HG03460 (cell line): ENCODE measurements around the gene TMEM33.
"Not testable (repeated sequence)": the region's sequence is repeated elsewhere in the genome, so short reads cannot be mapped to it uniquely, and the experiment has no call there.

Source experiments
- ATAC-seq: cut with Tn5 transposase; IDR thresholded peaks from one replicate; pipeline ENCODE4 v1.9.1; 2021; ENCODE audit not compliant: unreplicated experiment

TMEM33 gene, protein sequence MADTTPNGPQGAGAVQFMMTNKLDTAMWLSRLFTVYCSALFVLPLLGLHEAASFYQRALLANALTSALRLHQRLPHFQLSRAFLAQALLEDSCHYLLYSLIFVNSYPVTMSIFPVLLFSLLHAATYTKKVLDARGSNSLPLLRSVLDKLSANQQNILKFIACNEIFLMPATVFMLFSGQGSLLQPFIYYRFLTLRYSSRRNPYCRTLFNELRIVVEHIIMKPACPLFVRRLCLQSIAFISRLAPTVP

DNA sequence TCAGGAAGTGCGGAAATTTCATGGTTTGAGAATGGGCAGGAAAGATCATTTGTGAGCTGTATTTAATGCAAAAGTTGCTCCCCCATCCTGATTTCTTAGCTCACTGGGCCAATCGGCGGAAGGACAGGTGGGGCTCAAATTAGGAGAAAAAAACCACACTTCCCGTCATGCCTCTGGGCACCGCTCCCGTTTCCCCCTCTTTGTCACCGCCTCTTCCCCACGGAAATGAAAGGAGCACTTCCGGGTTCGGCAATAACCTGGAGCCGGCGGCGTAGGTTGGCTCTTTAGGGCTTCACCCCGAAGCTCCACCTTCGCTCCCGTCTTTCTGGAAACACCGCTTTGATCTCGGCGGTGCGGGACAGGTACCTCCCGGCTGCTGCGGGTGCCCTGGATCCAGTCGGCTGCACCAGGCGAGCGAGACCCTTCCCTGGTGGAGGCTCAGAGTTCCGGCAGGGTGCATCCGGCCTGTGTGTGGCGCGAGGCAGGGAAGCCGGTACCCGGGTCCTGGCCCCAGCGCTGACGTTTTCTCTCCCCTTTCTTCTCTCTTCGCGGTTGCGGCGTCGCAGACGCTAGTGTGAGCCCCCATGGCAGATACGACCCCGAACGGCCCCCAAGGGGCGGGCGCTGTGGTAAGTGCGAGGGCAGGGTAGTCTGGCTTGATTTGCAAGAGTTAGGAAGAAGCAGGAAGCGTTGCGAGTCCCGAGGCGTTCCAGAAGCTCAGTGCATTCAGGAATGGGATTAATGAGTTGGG is at the start of gene TMEM33:
TSS of gene TMEM33 (plus strand) at position 529 of the 751 bp plus-strand sequence. CDS start at position 585, 56 bp downstream.
- peak; percentile 91 for ATAC-seq

DNA sequence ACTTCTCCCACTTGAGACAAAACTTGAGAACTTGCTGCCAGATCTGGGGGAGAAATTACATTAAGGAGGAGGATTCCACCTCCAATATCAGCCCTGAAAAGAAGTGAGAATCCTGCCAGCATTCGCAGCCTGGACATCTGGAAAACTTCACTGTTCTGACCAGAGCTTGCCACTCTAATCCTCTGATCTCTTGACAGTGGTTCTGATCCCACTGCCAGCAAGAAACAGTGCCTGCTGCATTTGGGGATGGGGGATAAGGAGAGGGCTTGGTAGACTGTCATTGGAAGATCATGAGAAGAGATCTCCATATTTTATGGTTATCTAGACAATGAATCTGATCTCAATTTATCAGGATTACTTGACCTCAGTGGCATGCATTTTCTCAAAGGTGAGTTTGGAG is 49.8 kb upstream of the TMEM33 start:
- no peak for ATAC-seq

DNA sequence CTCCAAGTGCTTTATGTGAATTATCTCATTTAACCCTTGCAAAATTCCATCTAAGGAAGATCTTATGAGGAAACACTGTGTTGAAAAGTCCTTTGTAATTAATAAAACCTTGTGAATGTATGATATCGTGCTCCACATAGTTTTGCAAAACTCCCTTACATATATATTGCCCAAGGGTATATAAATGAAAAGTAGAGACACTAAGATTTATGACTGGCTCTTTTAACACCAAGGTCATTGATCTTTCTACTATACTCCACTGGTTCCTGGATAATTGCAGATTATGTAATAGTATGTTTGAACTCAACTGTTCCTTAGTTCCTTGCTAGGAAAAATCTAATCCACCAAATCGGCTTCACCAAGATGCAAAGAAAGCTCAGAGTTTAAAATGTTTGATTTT is 48.0 kb upstream of the TMEM33 start:
- no peak for ATAC-seq

DNA sequence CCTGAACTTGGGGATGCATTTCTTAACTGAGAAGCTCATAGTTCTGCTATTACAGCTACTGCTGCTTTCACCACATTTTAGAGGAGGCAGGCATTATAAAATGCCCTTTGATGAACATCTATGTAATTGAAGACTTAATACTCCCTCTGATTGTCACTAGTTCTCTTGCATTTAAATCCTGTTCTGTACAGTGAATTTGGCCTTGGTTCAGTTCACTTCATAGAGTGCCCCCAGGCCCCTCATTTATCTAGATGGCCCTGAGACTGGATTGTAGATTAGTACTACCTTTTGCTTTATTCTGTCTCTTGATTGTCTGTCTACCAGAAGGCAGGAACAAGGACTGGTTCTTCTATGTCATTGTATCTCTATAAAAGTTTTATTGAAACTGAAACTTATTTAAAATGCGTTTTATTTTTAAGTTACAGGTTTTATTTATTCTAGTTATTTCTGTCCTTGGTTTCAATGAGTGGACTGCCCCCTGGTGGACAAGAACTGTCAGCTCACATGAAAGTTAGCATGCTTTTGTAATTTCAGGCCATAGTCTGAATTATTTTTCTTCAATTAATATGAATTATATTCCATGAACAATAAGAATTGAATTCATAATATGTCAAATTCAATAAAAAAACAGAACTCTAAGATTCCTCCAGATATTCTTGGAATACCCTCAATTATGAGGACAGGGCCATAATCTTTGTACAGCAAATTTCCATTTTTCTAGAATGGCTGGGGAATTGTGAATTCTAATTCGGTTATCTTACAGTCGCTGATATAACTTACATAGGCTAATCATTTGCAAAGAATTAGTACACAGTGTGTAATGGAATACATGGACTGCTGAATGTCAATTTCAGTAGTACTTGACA is 47.2 kb upstream of the TMEM33 start:
- no peak for ATAC-seq

DNA sequence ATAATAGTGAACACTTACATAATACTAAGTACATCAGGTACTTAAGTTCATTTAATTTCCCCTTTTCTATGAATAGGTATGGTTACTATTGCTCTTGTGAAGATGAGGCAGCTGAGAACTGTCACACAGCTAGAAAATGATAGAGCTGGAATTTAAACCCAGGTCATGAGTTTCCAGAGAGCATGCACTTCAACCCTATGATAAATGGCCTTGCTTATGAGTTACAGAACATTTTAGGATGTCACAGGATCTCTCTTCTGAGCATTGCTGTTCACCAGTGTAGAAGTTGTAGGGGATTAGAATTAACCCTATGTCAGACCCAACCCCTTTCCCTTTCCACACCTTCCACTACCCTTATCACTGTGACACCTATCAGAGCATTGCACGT is 46.5 kb upstream of the TMEM33 start:
- ATAC-seq = no peak

DNA sequence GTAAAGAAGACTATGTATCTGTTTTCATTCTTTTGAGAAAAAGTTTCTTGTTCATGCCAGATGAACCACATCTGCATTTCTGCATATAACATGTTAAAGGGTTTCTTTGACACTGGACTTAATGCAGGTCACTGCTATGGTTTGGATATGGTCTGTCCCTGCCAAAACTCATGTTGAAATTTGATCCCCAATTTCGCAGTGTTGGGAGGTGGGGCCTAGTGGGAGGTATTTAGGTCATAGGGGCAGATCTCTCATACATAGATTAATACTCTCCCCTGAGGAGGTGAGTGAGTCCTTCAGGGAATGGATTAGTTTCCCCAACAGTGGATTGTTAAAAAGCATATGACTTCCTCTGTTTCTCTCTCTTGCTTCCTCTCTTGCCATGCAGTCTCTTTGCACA is 45.9 kb upstream of the TMEM33 start:
- no peak for ATAC-seq

DNA sequence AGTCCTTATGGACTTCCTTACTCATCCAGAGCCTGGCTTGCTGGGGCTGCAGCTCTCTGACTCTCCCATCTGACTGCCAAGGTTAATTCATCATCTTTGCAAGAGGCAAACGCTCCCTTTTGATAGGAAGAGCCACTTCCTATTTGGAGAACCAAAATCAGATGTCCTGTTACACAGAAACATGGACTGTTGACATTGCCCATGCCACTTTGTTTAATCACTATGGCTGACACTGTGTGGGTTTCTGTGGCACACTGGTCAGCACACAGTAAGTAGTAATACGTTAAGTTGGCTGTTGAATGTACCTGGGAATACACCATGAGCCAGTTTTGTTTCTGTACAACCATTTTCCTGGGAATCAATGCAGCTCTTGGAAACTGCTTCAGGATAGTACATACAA is 45.1 kb upstream of the TMEM33 start:
- ATAC-seq = no peak

DNA sequence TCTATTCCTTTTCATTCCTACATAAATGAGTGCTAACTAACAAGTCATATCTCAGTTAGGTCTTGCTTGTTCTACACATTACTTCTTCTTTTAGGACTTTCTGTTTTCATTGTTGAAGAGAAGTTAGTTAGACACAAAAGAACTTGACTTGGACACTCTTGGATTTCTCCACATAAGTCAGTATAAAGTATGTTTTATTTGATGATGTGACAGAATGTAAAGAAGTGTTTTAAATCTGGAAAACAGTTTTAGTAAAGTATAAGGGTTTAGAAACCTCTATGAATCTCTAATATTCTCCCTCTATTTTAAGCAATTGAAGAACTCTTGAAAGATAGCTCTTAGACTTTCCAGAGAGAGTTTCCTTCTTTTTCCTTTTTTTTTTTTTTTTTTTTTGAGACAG is 38.6 kb upstream of the TMEM33 start:
- no peak for ATAC-seq

DNA sequence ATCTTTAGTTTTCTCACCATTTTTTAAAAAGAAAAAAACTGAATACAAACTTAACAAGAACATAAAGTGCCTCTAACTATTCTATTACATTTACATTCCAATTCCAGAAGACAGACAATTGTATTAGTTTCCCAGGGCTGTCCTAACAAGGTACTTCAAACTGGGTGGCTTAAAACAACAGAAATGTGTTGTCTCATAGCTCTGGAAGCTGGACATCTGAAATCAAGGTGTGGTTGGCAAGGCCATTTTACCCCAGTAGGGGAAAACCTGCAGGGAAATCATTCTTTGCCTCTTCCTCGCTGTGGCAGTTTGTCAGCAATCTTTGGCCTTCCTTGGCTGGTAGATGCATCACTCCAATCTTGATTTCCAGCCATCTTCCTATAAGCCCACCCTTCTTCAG is 37.5 kb upstream of the TMEM33 start:
- no peak for ATAC-seq

DNA sequence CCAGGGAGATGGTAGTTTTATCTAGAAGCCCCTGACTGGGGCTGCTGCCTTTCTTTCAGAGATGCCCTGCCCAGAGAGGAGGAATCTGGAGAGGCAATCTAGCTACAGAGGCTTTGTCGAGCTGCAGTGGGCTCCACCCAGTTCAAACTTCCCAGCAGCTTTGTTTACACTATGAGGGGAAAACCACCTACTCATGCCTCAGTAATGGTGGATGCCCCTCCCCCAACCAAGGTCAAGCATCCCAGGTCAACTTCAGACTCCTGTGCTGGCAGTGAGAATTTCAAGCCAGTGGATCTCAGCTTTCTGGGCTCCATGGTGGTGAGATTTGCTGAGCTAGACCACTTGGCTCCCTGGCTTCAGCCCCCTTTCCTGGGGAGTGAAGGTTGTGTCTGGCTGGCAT is 26.1 kb upstream of the TMEM33 start:
- not testable (repeated sequence) for ATAC-seq

DNA sequence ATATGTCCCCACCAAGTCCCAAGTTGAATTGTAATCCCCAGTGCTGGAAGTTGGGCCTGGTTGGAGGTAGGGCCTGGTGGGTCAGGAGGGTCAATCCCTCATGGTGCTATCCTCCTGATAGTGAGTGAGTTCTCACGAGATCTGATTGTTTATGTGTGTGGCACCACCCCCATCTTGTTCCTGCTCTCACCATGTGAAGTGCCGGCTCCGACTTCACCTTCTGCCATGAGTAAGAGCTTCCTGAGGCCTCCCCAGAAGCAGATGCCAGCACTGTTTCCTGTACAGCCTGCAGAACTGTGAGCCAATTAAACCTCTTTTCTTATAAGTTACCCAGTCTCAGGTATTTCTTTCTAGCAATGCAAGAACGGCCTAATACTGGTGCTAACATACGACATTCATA is 22.7 kb upstream of the TMEM33 start:
- ATAC-seq = no peak

DNA sequence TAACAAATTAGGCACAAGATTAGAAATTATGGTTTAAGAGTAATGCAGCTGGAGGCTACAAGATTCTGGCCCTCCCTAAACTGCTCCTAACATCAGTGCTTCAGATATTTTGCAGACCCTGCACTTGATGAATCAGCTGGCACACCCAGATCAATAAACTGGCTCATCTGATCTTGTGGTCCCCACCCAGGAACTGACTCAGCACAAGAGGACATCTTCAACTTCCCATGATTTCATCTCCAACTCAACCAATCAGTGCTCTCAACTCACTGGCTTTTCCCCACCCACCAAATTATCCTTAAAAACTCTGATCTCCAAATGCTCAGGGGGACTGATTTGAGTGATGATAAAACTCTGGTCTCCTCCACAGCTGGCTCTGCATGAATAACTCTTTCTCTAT is 21.7 kb upstream of the TMEM33 start:
- no peak for ATAC-seq

DNA sequence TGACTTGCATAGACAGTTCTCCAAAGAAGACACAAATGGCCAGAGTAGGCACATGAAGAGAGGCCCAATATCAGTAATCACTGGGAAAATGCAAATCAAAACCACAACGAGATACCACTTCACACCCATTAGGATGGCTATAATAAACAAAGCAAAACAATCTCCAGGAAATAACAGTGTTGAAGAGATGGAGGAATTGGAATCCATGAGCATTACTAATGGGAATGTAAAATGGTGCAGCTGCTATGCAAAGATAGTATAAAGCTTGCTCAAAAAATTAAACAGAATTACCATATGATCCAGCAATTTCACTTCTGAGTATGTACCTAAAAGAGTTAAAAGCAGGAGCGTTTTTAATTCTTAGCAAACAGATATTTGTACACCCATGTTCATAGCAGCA is 17.0 kb upstream of the TMEM33 start:
- ATAC-seq = no peak

DNA sequence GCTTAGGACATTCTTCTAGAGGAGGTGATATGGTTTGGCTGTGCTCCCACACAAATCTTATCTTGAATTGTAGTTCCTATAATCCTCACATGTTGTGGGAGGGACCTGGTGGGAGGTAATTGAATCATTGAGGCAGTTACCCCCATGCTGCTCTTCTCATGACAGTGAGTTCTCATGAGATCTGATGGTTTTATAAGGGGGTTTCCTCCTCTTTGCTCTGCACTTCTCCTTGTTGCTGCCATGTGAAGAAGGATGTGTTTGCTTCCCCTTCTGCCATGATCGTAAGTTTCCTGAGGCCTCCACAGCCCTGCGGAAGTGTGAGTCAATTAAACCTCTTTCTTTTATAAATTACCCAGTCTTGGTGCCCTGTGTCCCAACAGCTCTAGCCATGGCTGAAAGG is 14.8 kb upstream of the TMEM33 start:
- ATAC-seq = not testable (repeated sequence)

DNA sequence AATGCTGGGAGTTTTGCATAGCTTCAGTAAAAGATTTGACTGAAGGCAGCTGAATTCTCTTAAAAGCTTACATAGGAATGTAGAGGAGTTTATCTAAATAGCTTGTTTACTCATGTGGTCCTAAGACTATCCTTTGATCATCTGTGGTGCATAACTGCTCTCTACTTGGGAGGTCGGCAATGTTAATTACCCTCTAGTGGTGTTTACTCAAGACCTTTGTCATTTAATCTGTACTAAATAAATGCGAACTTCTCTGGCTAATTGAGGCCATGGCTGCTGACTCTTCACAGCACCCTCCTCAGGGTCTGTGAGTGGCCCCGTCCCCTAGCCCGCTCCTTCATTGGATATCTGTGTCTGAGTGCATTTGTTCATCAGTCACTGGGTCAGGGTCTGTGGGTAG is 13.8 kb upstream of the TMEM33 start:
- ATAC-seq = no peak

DNA sequence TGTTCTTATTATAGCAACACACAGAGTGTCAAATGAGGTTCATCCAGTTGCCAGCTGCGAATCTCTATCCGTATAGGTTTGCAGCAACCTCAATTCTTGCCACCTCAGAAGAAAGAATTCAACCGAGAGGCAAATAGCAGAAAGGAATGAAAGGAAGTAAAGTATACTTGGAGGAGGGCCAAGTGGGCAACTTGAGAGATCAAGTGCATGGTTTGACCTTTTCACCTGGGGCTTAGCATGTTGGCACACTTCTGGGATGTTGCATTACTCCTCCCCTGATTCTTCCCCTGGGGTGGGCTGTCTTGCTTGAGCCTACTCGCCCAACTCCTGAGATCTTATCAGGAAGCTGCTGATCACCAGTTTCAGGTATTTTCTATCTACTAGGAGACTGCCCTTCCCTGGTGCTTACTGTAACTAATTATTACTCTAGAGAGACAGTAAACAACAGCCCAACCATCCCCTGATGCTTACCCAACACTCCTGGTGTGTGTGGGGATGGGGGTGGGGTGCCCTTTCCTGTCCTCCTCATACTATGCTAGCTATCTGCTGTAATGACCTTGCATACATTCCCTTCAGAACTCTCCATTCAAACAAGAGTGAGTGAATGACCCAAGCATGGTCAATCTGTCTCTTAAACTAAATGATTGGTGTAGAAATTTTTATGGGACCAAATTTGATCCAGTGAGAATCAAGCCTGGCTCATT is 7.3 kb upstream of the TMEM33 start:
- no peak for ATAC-seq

DNA sequence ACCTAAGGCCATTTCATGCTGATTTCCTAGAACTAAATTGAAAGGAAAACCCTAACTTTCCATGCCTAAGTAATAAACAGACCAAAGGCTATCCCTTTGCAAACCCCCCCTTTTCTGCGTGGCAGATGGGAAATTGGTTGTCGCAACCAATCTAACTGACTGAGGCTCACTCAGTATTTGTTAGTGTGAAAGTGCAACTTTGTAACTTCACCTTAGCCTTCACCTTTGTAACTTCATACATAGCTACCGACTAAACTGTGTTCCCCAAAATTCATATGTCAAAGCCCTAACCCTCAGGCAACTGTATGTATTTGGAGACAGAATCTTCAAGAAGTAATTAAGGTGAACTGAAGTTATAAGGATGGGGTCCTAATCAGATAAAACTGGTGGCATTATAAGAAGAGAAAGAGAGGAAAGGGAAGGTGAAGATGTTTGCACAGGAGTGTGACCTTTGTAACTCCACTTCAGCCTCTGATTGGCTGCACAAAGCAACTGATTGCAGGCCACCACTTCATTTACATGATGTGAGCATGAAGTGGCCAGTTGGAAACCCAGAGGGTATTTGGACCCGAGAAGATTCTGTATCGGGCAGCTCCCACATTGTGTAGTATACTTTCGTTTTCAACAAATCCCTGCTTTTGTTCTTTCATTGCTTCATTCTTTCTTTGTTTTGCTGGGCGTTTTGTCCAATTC is 4.9 kb upstream of the TMEM33 start:
- no peak for ATAC-seq

DNA sequence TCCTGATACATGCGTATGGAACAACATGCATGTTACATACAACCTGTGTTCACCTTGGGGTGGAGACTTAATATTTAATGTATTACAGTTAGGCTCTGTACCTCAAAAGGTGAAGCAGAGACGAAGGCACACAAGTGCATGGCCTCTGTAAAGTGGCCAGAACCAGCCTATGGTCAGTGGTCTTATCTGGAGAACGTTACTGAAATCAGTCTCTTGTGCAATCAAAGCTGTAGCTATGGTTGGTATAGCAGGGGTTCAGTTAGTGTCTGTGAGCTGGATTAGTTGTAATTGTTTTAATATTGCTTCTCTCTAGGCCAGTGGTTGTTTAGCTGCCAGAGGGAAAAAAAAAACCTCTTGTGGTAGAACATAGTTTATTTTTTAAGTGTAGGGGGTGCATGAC is 2.2 kb upstream of the TMEM33 start:
- ATAC-seq = no peak

DNA sequence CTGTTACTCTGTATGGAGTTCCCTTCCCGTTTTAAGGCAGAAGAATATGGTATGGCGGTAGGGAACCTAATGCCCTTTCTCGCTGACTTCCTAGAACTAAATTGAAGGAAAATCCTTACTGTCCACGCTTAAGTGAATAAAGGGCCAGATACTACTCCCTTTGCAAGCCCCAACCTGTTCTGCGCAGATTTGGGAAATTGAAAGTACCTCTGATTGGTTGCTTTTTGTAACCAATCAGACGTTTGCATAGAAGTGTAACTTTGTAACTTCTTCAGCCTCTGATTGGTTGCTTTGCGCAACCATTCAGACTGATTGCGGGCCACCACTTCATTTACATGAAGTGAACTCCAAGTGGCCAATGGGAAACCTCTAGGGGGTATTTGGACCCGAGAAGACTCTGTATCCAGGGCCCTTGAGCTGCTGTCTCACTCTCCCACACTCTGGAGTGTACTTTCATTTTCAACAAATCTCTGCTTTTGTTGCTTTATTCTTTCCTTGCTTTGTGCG is 1.2 kb upstream of the TMEM33 start:
- no peak for ATAC-seq

DNA sequence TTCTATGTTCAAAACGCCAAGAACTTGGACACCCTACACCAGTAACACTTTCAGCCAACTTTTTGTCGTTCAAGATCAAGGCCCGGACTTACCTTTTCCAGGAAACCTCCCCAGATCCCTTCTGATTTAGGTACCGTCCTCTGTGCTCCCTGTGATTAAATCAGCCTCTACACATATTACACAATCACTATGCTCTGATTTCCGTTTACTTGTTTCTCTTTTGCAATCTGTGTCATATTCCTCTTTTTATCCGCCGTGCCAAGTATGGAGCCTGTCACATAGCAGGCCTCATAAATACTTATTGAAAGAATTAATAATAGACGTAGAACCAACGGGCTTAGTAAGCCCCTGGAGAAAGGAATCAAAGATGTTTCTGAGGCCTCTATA is 722 bp upstream of the TMEM33 start:
- ATAC-seq = no peak

DNA sequence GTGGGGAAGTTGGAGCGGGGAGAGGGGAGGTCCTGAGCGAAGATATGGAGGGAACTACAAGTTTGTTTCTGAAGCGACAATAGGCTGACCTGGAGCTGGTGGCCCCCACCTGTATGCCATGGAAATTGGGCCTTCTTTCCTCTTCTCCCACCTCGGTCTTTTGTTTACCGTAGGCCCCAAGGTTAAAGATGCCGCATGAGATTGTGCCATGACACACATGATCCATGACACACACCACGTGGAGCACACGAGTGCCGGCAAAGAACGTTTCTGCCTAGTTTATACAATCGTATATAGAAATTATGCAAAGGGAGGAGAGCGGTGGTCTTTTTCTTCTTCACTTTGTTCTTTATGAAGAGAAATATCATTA is 408 bp downstream of the TMEM33 start:
- peak; percentile 28 for ATAC-seq
